Activated naive CD4-positive, alpha-beta T cell treated with anti-CD3 and anti-CD28 coated beads, Interleukin-2, amount 50 U/mL, for 16 hours (primary cell): Measurements from ENCODE around the gene DGLUCY.
"Not testable (repeated sequence)": the region's sequence is repeated elsewhere in the genome, so short reads cannot be mapped to it uniquely, and the experiment has no call there.

Source experiments
- DNase-seq: peaks from one replicate; pipeline ENCODE4 v3.0.0-alpha.2; 2020

DGLUCY gene

DNA sequence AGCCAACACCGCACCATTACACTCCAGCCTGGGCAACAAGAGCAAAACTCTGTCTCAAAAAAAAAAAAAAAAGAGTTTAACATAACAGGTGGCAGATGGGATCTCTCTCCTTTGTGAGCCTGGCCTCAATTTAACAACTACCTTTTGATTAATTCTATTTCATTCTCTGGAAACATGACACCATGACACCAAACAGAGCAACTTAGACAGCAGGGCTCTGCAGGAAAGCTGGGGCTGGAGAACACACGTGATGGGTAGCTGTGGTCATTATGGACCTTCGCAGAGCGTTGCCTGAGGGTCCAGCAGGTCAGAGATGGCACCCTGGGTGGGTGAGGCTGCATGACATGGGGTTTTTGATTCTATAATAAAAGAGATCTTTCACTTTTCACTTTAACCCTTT is 1.7 kb upstream of the DGLUCY start:
- no peak for DNase-seq

DNA sequence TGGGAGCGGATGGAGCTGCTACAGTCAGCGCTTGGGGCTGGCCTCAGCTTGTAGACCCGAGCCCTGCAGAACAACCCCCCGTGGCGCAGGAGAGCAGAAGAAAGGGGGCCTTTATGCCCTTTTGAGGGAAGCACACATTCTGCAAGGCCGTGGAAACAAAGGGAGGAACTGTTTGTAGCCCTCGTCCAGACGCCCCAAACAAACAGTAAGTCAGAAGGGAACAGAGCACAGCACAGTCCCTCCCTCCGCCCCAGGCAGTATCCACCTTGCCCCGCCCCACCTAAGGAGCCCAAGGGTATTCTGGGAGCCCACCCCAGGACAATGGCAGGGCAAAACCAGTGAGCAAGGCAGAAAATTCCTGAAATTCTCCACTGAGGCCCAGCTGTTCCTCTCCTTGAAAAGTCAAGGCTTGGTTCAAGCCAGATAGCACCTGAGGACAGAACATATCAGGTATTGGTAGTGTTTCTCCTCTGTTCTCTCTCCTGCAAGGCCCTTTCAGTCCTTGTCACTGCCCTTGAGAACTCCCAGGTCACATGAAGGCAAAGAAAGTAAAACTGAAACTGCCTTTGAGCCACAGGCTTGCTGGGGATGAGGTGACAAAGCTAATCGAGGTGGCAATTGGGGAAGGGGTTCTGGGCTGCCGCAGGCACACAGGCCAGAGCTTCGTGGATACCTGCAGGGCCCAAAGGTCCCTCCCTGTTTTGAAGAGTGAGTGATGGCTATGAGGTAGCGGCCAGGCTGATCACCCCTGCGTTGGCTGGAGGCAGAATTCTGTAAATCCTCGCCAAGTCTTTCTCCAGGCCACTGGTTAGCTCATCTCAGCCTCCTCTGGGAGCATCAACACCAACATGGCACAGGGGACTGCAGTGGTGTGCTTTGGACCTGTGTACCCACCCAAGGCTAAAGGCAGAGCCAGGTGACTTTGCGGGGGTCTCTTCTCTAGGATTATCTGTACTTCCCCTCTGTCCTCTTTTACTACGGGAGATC is 499 bp downstream of the DGLUCY start:
- peak; percentile 55 for DNase-seq

DNA sequence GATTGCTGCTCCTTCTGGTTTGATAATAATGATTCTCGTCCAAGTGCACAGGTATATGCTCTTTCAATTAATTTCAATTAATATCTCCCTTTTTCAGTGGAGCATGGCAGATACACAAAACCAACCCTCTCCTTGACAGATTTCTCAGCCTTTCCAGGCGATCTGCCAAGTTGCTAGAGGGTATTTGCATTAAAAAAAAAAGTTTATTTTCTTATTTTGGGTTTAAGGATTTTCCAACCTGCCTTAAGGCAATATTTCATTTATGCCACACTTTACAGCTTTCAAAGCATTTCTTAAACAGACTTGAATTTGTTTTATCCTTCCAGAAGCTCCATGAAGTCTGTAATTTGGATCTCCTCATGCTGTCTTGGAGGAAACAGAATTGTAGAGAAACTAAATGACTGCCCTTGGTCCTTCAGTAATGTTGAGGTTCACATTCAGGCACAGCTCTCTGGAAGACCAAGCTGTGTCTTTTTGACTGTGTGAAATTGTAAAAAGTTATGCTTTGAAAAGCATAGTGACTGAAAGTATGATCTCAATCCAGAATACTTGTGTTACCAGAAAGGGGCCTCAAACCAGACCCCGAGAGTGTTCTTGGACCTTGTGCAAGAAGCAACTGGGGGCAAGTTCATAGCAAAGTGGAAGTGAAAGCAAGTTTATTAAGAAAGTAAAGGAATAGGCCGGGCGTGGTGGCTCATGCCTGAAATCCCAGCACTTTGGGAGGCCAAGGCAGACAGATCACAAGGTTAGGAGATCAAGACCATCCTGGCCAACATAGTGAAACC is 2.3 kb downstream of the DGLUCY start:
- no peak for DNase-seq

- DNase-seq = no peak
Observed at GRCh38 chr14:91116913-91117588, 3.2 kb downstream of the DGLUCY start.

GRCh38 chr14:91117960-91118359 is 4.1 kb downstream of the DGLUCY start:
- DNase-seq = no peak

DNA sequence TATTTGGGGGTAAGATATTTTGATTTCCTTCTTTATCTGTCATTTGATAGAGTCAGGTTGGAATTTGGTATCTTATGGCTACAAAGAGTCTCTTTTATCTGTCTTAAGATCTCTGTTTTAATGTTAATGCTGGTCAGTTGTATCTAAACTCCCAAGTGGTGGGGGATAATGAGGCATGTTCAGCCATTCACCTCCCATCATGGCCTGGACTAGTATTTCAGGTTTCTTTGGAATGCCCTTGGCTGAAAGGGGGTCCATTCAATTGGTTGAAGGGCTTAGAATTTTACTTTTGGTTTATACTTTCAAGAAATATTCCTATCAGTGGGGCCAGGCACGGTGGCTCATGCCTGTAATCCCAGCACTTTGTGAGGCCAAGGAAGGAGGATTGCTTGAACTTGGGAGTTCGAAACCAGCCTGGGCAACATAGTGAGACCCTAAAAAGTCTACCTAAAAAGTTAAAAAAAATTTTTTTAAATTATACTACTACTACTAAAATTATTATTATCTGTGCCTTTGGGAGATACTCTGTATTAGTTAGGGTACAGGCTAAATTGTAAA is 4.7 kb downstream of the DGLUCY start:
- DNase-seq = no peak

DNA sequence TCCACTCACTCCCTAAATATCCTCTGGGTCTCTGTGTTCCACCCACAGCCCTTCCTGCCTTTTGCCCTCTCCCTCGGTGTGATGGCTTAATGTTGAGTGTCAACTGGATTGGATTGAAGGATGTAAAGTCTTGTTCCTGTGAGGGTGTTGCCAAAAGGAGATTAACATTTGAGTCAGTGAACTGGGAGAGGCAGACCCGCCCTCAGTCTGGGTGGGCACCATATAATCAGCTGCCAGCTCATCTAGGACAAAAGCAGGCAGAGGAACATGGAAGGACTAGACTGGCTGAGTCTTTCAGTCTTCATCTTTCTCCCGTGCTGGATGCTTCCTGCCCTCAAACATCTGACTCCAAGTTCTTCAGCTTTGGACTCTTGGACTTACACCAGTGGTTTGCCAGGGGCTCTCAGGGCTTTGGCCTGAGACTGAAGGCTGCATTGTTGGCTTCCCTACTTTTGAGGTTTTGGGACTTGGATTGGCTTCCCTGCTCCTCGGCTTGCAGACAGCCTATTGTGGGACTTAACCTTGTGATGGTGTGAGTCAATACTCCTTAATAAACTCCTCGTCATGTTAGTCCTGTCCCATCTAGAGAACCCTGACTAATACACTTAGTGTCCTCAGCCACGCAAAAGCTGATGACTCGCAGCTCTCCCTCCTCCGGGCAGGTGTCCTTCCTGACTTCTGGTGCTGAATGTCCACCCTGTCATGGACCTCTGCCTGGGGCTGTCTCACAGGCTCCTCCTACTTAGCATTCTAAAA is 5.9 kb downstream of the DGLUCY start:
- no peak for DNase-seq

DNA sequence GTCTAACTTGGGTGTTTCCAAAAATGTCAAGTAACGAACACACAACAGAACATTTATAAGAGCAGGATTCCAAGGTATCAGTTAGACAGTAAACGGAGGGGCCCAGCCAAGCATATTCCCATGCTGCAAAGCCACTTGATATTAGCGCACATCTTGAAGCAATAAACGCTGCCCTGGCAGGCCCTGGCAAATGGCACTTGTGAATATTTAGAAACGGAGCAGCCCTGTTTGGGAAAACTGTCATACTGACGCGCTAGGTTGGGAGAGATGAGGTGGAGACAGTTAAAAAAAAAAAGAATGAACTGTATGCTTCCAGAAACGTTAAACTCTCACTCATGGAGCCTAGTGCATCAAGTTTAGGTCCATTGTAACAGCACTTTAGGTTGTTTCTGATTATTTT is 9.3 kb downstream of the DGLUCY start:
- no peak for DNase-seq

DNA sequence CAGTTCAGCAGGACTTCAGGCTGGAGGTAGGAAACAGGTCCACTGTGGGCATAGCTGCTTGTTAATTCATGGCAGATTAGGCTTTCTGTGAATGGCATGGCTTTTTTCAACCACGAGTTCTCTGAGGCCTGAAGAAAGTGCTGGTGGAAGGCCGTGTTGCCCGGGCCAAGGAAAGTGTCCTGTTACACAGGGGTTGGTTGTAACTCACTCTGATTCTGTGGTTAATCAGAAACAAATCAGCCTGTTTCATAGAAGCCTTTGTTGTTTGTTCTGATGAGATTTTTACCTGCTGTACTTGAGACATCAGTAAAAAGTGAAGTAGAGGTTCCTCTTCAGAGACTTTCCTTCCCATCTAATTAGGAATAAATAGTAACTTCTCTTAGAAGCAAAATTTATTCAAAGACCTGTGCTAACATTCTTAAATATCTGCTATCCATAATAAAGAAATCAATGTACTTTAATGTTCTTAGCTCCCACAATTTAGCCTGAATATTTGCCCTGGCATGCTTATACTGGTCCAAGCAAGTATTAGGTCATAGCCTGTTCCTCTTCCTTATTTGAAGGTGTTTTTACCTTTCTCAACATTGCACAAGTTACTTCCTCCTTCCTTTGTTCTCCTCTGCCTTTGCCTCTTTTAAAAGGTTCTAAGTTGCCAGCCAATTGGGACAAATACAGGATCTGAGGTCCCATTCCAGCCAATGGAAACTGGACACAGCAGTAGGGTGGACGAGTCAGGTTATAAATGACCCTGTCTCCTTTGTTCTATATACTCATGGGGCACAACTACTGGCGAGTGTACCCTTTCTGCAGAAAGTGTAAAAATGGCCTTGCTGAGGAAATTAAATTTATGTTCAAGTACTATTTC is 10.8 kb downstream of the DGLUCY start:
- DNase-seq = not testable (repeated sequence)

DNA sequence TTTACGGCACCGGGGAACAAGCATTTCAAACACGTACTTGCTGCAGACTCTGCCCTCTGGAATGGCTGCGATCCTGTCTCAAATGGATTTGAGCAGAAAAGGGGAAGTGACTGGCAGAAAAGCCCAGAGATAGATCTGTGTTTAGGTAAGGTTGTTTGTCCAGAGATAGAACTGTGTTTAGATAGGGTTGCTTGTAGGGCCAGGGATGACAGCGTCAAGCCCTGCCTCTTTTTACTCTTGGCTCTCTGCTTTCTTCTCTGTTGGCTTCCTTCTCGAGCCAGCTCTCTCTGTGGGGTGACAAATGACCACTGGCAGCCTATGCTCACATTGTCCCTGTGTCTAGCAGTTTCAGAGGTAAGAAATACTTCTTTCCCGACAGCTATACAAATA is 11.4 kb downstream of the DGLUCY start:
- no peak for DNase-seq

DNA sequence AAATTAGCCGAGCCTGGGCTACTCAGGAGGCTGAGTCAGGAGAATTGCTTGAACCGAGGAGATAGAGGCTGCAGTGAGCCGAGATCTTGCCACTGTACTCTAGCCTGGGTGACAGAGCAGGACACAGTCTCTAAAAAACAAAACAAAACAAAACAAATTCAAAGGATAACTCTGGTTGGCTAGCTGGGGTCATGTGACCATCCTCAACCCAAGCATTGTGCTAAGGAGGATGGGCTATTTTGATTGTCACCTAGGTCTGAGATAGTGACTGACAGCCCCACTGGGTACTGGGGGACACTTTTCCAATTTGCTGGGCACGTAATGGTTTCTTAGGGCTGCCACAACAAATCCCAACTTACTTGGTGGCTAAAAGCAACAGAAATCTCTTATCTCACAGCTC is 11.9 kb downstream of the DGLUCY start:
- DNase-seq = no peak

GRCh38 chr14:91126761-91127160 is 12.9 kb downstream of the DGLUCY start:
- DNase-seq = no peak

GRCh38 chr14:91127401-91127801 is 13.5 kb downstream of the DGLUCY start:
- no peak for DNase-seq

DNA sequence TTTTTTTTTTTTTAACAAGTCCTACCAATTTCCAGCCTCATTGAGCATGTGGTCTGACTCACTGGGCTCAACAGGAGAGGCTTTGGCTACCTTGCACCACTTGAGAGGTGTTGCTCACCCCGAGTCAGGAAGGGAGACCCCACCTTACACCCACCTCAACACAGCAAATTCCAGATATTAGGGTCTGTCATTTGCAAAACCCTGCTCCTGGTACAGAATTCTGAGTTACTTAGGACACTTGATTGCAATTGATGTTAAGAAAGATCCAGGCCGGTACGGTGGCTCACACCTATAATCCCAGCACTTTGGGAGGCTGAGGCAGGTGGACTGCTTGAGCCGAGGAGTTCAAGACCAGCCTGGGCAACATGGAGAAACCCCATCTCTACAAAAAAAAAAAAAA is 14.1 kb downstream of the DGLUCY start:
- DNase-seq = no peak

DNA sequence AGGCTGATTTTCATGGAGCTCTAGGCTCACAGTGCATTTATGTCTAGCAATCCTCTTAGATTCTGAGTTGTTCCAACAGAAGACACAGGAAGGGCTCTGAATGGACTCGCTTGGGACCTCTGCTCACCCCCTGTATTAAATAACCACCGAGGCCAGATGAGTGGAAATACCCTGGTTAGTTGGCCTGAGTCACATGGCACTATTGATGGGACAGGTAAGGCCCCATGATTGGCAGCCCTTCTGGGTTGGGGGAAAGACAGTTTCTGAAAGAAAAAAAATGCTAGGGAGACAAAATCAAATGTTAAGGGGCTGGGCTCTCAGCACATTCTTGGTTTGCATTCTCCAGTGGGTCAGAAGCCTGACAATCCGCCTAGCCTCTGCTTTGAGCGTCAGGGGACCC is 14.8 kb downstream of the DGLUCY start:
- DNase-seq = no peak

- no peak for DNase-seq
Observed at GRCh38 chr14:91129261-91129660, 15.4 kb downstream of the DGLUCY start.

DNA sequence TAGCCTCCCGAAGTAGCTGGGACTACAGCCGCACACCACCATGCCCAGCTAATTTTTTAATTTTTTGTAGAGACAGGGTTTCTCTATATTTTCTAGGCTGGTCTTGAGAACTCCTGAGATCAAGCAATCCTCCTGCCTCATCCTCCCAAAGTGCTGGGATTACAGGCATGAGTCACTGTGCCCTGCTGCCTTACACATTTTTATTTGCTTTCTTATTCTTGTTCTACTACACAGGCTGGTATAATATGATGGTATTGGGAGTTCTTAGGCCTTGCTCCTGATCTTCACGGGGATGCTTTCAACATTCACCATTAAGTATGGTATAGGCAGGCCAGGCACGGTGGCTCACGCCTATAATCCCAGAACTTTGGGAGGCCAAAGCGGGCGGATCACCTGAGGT is 21.2 kb downstream of the DGLUCY start:
- DNase-seq = no peak

- peak; percentile 49 for DNase-seq
Observed at GRCh38 chr14:91138511-91139359, 24.9 kb downstream of the DGLUCY start.

GRCh38 chr14:91139776-91140175 is 25.9 kb downstream of the DGLUCY start:
- DNase-seq = no peak

- DNase-seq = no peak
Observed at GRCh38 chr14:91140672-91141071, 26.8 kb downstream of the DGLUCY start.
